ENCODE measurements around the gene DPEP1. TPM values are rescaled to one million over a fixed set of nuclear protein-coding genes. Genes with fewer than 3 reads are reported as not detected.

DPEP1 gene
- total RNA-seq, 2 experiments from 2014 or later, result not detected

- H3K4me1 Mint-ChIP-seq (ENCODE audit: low read depth), result peaks cover 9% of the 10 kb centered on the region
- no peak overlapping the region for H3K27ac Mint-ChIP-seq
- Histone ChIP-seq H3K4me1 (ENCODE audit: insufficient read depth, low read length) (peaks cover 21% of the 10 kb centered on the region), H3K36me3 (ENCODE audit: insufficient read depth, low read length) (no peaks in the 10 kb centered on the region), H3K9me3 (ENCODE audit: control insufficient read depth in 1 of 2, insufficient read depth in 1 of 2, low read length in 2 of 2) (peaks cover 0 to 4% of the 10 kb centered on the region in 2 experiments), H3K27me3 (ENCODE audit: control insufficient read depth in 1 of 2, insufficient read depth in 2 of 2, low read length in 2 of 2) (no peaks in the 10 kb centered on the region), H3K27ac (ENCODE audit: low read depth in 1 of 2, low read length in 2 of 2) (no peak overlapping the region), H3K4me3 (ENCODE audit: low read length) (no peak overlapping the region)
- ChIA-PET CTCF (no interaction called here), POLR2A (no interaction called here)
- no peak overlapping the region for H3K4me3 Mint-ChIP-seq
- no peaks in the 10 kb centered on the region for H3K9me3 Mint-ChIP-seq
- ATAC-seq (ENCODE audit: poor library complexity) (no peak), DNase-seq (no peak)
- no peak for TF ChIP-seq CTCF (IDR thresholded peaks at IDR 0.05)
- no peaks in the 10 kb centered on the region for H3K36me3 Mint-ChIP-seq (ENCODE audit: low read depth)
- no peaks in the 10 kb centered on the region for H3K27me3 Mint-ChIP-seq
- intact Hi-C loops (cut with DNase I, micrococcal nuclease), result no loop called here
These were observed 24.1 kb upstream of the DPEP1 start for GRCh38 chr16:89589241-89589926.

GRCh38 chr16:89593841-89594240 lies 19.6 kb upstream of the DPEP1 start:
- Histone ChIP-seq H3K36me3 (ENCODE audit: insufficient read depth, low read length) (no peaks in the 10 kb centered on the region), H3K27ac (ENCODE audit: low read depth in 1 of 2, low read length in 2 of 2) (no peak overlapping the region), H3K27me3 (ENCODE audit: control insufficient read depth in 1 of 2, insufficient read depth in 2 of 2, low read length in 2 of 2) (no peaks in the 10 kb centered on the region), H3K4me3 (ENCODE audit: low read length) (peak overlapping the region; percentile 4), H3K4me1 (ENCODE audit: insufficient read depth, low read length) (peaks cover 25% of the 10 kb centered on the region), H3K9me3 (ENCODE audit: control insufficient read depth in 1 of 2, insufficient read depth in 1 of 2, low read length in 2 of 2) (no peaks in the 10 kb centered on the region)
- intact Hi-C loops (cut with DNase I, micrococcal nuclease), result no loop called here
- ATAC-seq (ENCODE audit: poor library complexity) (peak; percentile 94), DNase-seq (peak in 13 of 14 experiments; percentile 34 to 88 (median 47))
- POLR2A ChIA-PET, result interaction anchor here (1.3 kb wide), 1 partner anchor 18 kb away, joined by 3 read pairs; the partner anchor contains the start of gene CPNE7
- Mint-ChIP-seq H3K4me3 (peak overlapping the region; percentile 39), H3K36me3 (ENCODE audit: low read depth) (no peaks in the 10 kb centered on the region), H3K9me3 (no peaks in the 10 kb centered on the region), H3K27ac (peak overlapping the region; percentile 77), H3K4me1 (ENCODE audit: low read depth) (peaks cover 9% of the 10 kb centered on the region), H3K27me3 (no peaks in the 10 kb centered on the region)
- CTCF ChIA-PET, result interaction anchor here (0.5 to 1.7 kb wide), 2 partner anchors 22 to 273 kb away, joined by 3 to 8 read pairs; no protein-coding TSS in a partner anchor
- TF ChIP-seq CTCF (IDR thresholded peaks at IDR 0.05), result no peak

GRCh38 chr16:89595330-89596060 lies 17.9 kb upstream of the DPEP1 start:
- no peak for DNase-seq
- Histone ChIP-seq H3K4me3 (ENCODE audit: low read length) (no peak overlapping the region), H3K4me1 (ENCODE audit: insufficient read depth, low read length) (peaks cover 31% of the 10 kb centered on the region), H3K9me3 (ENCODE audit: control insufficient read depth in 1 of 2, insufficient read depth in 1 of 2, low read length in 2 of 2) (no peaks in the 10 kb centered on the region), H3K27me3 (ENCODE audit: control insufficient read depth in 1 of 2, insufficient read depth in 2 of 2, low read length in 2 of 2) (no peaks in the 10 kb centered on the region), H3K36me3 (ENCODE audit: insufficient read depth, low read length) (no peaks in the 10 kb centered on the region), H3K27ac (ENCODE audit: low read depth in 1 of 2, low read length in 2 of 2) (no peak overlapping the region)
- H3K27me3 Mint-ChIP-seq, result no peaks in the 10 kb centered on the region
- H3K4me3 Mint-ChIP-seq, result no peak overlapping the region
- no peak for TF ChIP-seq CTCF (IDR thresholded peaks at IDR 0.05)
- H3K9me3 Mint-ChIP-seq, result no peaks in the 10 kb centered on the region
- CTCF ChIA-PET, result interaction anchor here (1.7 kb wide), 1 partner anchor 21 kb away, joined by 8 read pairs; no protein-coding TSS in a partner anchor
- no peaks in the 10 kb centered on the region for H3K36me3 Mint-ChIP-seq (ENCODE audit: low read depth)
- POLR2A ChIA-PET, result no interaction called here
- H3K27ac Mint-ChIP-seq, result no peak overlapping the region
- ATAC-seq (ENCODE audit: poor library complexity), result no peak
- intact Hi-C loops (cut with DNase I, micrococcal nuclease), result no loop called here
- peaks cover 9% of the 10 kb centered on the region for H3K4me1 Mint-ChIP-seq (ENCODE audit: low read depth)

All from CD4-positive, alpha-beta T cell (primary cell).